Panc1 (cell line): ENCODE data around the gene RETREG1. TPM values are rescaled to one million over a fixed set of nuclear protein-coding genes. Genes with fewer than 3 reads are reported as not detected.

Experiments used
- ATAC-seq: fragments of 200-7000 bp; cut with Tn5 transposase; 2 replicates; pipeline ENCODE4 v1.9.1; 2020; ENCODE audit warnings: mild to moderate bottlenecking, moderate library complexity
- BruUV-seq: library from RNA; stranded (reverse); fragments of 400-500 nt; replicated peaks from 2 replicates; lab custom pipeline; 2021; lab: Mats Ljungman, UMichigan
- CTCF ChIA-PET: fragments of 300-600 bp; sonication (Branson Sonifier 250); formaldehyde crosslinking; loops from one replicate; lab custom pipeline; 2022; ENCODE audit warnings: antibody characterized with exemption; lab: Charles Lee
- POLR2A ChIA-PET: fragments of 300-600 bp; sonication (Branson Sonifier 250); formaldehyde crosslinking; loops from one replicate; lab custom pipeline; 2022; ENCODE audit warnings: antibody characterized with exemption; lab: Charles Lee
- DNase-seq: peaks from one replicate; pipeline ENCODE4 v3.0.0-alpha.2; 2010; ENCODE audit warnings: low read depth, low spot score
- H3K27ac ChIP-seq: 2 replicates; pipeline ENCODE4 v1.5.1; 2011; ENCODE audit warnings: mild to moderate bottlenecking, low read length, inconsistent platforms
- H3K27me3 ChIP-seq: fragments of 200-500 bp; sonication (Bioruptor generic); 2 replicates; pipeline ENCODE4 v1.6.0; 2014; ENCODE audit warnings: low read length, inconsistent platforms; ENCODE audit not compliant: control insufficient read depth, insufficient read depth
- H3K36me3 ChIP-seq: fragments of 200-500 bp; sonication (Bioruptor generic); 2 replicates; pipeline ENCODE4 v1.5.1; 2014; ENCODE audit warnings: inconsistent platforms, mild to moderate bottlenecking, low read length, moderate library complexity; ENCODE audit not compliant: control insufficient read depth, insufficient read depth
- H3K4me1 ChIP-seq: 2 replicates; pipeline ENCODE4 v1.5.1; 2011; ENCODE audit warnings: inconsistent platforms, mild to moderate bottlenecking, low read length, moderate library complexity; ENCODE audit not compliant: control insufficient read depth, insufficient read depth
- H3K4me3 ChIP-seq, 2 experiments: 2 replicates each; pipeline ENCODE4 v1.5.1; 2011 to 2012; ENCODE audit warnings: low read depth in 2 of 2, low read length in 2 of 2, mild to moderate bottlenecking in 2 of 2, inconsistent platforms in 1 of 2, moderate library complexity in 1 of 2
- H3K9me3 ChIP-seq: fragments of 200-500 bp; sonication (Bioruptor generic); 2 replicates; pipeline ENCODE4 v1.5.1; 2014; ENCODE audit warnings: low read depth, mild to moderate bottlenecking, inconsistent platforms, low read length, moderate library complexity; ENCODE audit not compliant: control insufficient read depth, insufficient read depth
- CTCF ChIP-seq: fragments of 450-650 bp; IDR thresholded peaks from 2 replicates; pipeline ENCODE4 v1.5.1; 2017; ENCODE audit warnings: mild to moderate bottlenecking
- POLR2AphosphoS5 ChIP-seq: IDR thresholded peaks from 2 replicates; pipeline ENCODE4 v1.6.1; 2012; ENCODE audit warnings: mild to moderate bottlenecking, low read depth, low read length, moderate library complexity
- REST ChIP-seq, 2 experiments: IDR thresholded peaks; 2 replicates each; pipeline ENCODE4 v1.6.1; 2011 to 2012; ENCODE audit warnings: low read depth in 2 of 2, control low read depth in 1 of 2, low read length in 1 of 2, mild to moderate bottlenecking in 1 of 2, moderate library complexity in 1 of 2; ENCODE audit not compliant: insufficient read depth in 1 of 2
- SIN3A ChIP-seq: IDR thresholded peaks from 2 replicates; pipeline ENCODE4 v1.6.1; 2012; ENCODE audit warnings: low read depth, mild to moderate bottlenecking, low read length, moderate library complexity, borderline replicate concordance; ENCODE audit not compliant: insufficient read depth
- TCF7L2 ChIP-seq: IDR thresholded peaks from 2 replicates; pipeline ENCODE4 v1.6.1; 2011; ENCODE audit warnings: mild to moderate bottlenecking, low read depth, low read length, inconsistent platforms
- in situ Hi-C: cut with HindIII; loops from 2 replicates; pipeline ENCODE4 v1.10.0; 2016; ENCODE audit warnings: low sequenced_read_pairs, low pct_unique_long_range_greater_than_20kb
- intact Hi-C: fragments of 100-400 bp; cut with micrococcal nuclease; formaldehyde crosslinking; loops from one replicate; pipeline ENCODE4 v1.10.0; 2022; ENCODE audit not compliant: unreplicated experiment
- total RNA-seq: library from RNA; stranded (reverse); gene quantifications from one replicate; pipeline ENCODE4 v1.2.1, GENCODE V29; 2021; ENCODE audit not compliant: unreplicated experiment

RETREG1 gene
- total RNA-seq, 1 experiment from 2014 or later, result 0.74 TPM

- TF ChIP-seq POLR2AphosphoS5 (no peak), TCF7L2 (no peak), CTCF (no peak), REST (IDR thresholded peaks at IDR 0.05; ENCODE audit: insufficient read depth in 1 of 2, low read depth in 2 of 2, low read length in 1 of 2) (no peak), SIN3A (no peak)
- POLR2A ChIA-PET, result no interaction called here
- intact Hi-C loops, result no loop called here
- Histone ChIP-seq H3K36me3 (no peaks in the 10 kb centered on the region), H3K9me3 (no peaks in the 10 kb centered on the region), H3K4me1 (no peaks in the 10 kb centered on the region), H3K27ac (no peak overlapping the region), H3K4me3 (no peak overlapping the region), H3K27me3 (no peaks in the 10 kb centered on the region)
- CTCF ChIA-PET, result no interaction called here
- ATAC-seq (no peak), DNase-seq (no peak)
- in situ Hi-C loops, result no loop called here
- BruUV-seq, result no TSS peak
These were observed 20.8 kb downstream of the RETREG1 start for GRCh38 chr5:16595881-16596580.

DNA sequence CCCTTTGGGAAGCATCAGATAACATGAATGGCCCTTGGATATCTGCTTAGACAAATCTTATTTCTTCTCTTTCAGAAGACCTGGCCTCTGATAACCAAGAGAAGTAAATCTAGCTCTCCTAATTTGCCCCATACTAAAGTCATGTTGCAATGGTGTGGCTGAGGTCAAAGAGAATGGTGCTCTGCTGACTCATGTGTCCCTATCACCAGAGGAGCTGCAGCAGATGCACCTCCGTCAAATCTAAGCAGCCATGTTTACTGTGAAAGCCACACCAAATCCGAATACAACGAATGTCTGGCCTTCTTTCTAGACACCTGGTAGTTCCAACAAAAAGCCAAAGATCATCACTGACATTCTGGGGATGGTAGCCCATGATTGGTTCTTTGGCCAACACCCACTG lies 23.2 kb downstream of the RETREG1 start:
- in situ Hi-C loops, result no loop called here
- Histone ChIP-seq H3K4me3 (no peak overlapping the region), H3K36me3 (no peaks in the 10 kb centered on the region), H3K9me3 (no peaks in the 10 kb centered on the region), H3K4me1 (no peaks in the 10 kb centered on the region), H3K27me3 (no peaks in the 10 kb centered on the region), H3K27ac (no peak overlapping the region)
- intact Hi-C loops, result no loop called here
- no TSS peak for BruUV-seq
- no peak for DNase-seq
- no peak for TF ChIP-seq TCF7L2
- TF ChIP-seq CTCF, result no peak
- POLR2A ChIA-PET, result no interaction called here
- ATAC-seq, result no peak
- CTCF ChIA-PET, result no interaction called here
